Mucosa of rectum (tissue), 2 donors: Measurements from ENCODE around the gene ROBO2.

Experiments used
- H3K27ac ChIP-seq, 2 donors: one replicate each; pipeline ENCODE4 v1.7.0; 2013; ENCODE audit warnings: inconsistent platforms in 2 of 2, low read depth in 2 of 2, low read length in 2 of 2
- H3K27me3 ChIP-seq, 2 donors: one replicate each; pipeline ENCODE4 v1.7.0; 2013; ENCODE audit warnings: low read length in 2 of 2; ENCODE audit not compliant: control insufficient read depth in 2 of 2, insufficient read depth in 2 of 2
- H3K36me3 ChIP-seq, 2 donors: one replicate each; pipeline ENCODE4 v1.7.0; 2013; ENCODE audit warnings: low read length in 2 of 2; ENCODE audit not compliant: control insufficient read depth in 2 of 2, insufficient read depth in 2 of 2
- H3K4me1 ChIP-seq, 2 donors: one replicate each; pipeline ENCODE4 v1.7.0; 2013; ENCODE audit warnings: low read length in 2 of 2, mild to moderate bottlenecking in 1 of 2; ENCODE audit not compliant: control insufficient read depth in 2 of 2, insufficient read depth in 2 of 2
- H3K4me3 ChIP-seq, 2 donors: one replicate each; pipeline ENCODE4 v1.7.0; 2013; ENCODE audit warnings: low read length in 2 of 2
- H3K9ac ChIP-seq, 2 donors: one replicate each; pipeline ENCODE4 v1.7.0; 2013; ENCODE audit warnings: low read length in 2 of 2, low read depth in 1 of 2, mild to moderate bottlenecking in 1 of 2
- H3K9me3 ChIP-seq, 2 donors: one replicate each; pipeline ENCODE4 v1.7.0; 2013; ENCODE audit warnings: low read length in 2 of 2; ENCODE audit not compliant: control insufficient read depth in 2 of 2
- donor health status: healthy.
- donor health status: Normal muscosa, but diverticular disease.

Gene ROBO2

DNA sequence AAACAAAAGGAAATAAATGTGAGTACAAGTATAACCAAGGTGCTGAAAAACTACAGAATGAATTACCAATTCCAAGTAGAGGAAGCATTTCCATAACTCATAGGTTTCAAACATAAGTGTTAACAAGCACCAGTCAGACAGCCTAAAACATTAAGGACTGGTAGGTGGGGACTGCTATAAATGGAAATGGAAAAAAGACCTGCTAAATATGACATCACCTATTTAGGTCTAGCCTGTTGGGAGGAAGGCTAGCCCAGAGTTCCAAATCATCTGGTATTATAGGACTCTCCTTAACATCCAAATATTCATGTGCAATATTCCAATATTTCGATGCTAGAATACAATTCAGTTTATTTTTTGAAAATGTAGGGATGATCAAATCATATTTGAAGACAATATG, 560.0 kb downstream of the ROBO2 start:
- no peaks in the 10 kb centered on the region for H3K9me3 ChIP-seq
- no peaks in the 10 kb centered on the region for H3K27me3 ChIP-seq
- H3K4me1 ChIP-seq: no peaks in the 10 kb centered on the region
- H3K9ac ChIP-seq: no peak overlapping the region
- H3K4me3 ChIP-seq: no peak overlapping the region
- no peak overlapping the region for H3K27ac ChIP-seq
- H3K36me3 ChIP-seq: no peaks in the 10 kb centered on the region

DNA sequence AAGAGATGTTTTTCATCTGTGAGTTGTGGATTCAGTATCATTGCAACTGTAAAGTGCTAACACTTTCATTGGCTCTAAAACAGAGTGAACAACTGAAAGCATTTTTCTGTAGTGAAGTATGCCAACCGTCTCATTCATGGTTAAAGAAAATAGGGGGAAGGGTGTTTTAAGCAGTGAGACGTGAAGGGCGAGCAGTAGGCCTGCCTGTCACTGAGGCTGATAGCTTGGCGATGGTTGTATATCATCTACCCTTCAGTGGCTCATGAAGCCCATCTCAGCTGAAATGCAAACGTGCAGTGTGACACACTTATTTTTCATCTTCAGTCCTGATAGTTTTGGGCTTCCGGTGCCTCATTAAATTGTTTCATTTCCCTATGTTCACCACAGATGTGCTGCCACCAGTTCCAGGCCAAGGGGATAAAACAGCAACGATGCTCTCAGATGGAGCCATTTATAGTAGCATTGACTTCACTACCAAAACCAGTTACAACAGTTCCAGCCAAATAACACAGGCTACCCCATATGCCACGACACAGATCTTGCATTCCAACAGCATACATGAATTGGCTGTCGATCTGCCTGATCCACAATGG, 562.0 kb downstream of the ROBO2 start:
- no peak overlapping the region for H3K9ac ChIP-seq
- H3K4me1 ChIP-seq: no peaks in the 10 kb centered on the region
- H3K9me3 ChIP-seq: no peaks in the 10 kb centered on the region
- H3K27me3 ChIP-seq: no peaks in the 10 kb centered on the region
- H3K4me3 ChIP-seq: no peak overlapping the region
- no peaks in the 10 kb centered on the region for H3K36me3 ChIP-seq
- H3K27ac ChIP-seq: no peak overlapping the region

DNA sequence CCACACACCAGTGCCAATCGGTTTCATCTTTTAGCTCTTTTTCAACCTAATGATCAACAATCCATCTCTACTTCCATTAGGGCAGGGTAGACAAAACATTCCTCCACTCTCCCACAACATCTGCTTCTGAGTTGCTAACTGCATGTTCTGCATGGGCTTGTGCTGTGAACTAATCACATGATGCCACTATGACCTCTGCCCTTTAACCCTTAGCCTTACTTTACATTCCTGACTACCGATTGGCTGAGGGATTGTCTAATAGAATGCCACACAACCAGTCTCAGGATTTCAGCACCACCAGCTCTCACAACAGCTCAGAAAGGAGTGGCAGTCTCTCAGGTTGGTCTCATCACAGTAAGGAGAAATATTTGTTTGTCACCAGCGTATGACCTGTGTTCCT, 562.8 kb downstream of the ROBO2 start:
- H3K9me3 ChIP-seq: no peaks in the 10 kb centered on the region
- H3K9ac ChIP-seq: no peak overlapping the region
- H3K36me3 ChIP-seq: no peaks in the 10 kb centered on the region
- no peak overlapping the region for H3K4me3 ChIP-seq
- H3K4me1 ChIP-seq: no peaks in the 10 kb centered on the region
- H3K27me3 ChIP-seq: no peaks in the 10 kb centered on the region
- H3K27ac ChIP-seq: no peak overlapping the region

DNA sequence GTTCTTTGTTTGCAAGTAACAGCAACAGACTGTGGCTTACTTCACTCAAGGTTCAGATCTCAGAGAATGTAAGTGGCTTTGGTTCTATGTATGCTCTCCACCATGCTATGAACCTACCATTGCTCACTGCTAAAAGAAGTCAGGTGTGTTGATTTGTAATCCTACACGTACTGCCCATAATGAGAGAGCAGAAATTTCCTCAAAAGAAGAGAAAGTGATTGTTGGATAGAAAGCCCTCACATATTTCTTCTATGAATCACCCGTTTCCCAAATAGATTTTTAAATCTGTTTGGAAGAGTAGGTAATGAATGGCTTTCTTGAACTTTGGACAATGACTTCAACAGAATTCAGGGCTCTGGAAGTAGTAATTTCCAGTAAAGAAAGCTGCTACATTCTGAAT, 565.4 kb downstream of the ROBO2 start:
- Histone ChIP-seq H3K27ac (no peak overlapping the region), H3K36me3 (no peaks in the 10 kb centered on the region), H3K9ac (no peak overlapping the region), H3K4me1 (no peaks in the 10 kb centered on the region), H3K9me3 (no peaks in the 10 kb centered on the region), H3K27me3 (no peaks in the 10 kb centered on the region), H3K4me3 (no peak overlapping the region)

DNA sequence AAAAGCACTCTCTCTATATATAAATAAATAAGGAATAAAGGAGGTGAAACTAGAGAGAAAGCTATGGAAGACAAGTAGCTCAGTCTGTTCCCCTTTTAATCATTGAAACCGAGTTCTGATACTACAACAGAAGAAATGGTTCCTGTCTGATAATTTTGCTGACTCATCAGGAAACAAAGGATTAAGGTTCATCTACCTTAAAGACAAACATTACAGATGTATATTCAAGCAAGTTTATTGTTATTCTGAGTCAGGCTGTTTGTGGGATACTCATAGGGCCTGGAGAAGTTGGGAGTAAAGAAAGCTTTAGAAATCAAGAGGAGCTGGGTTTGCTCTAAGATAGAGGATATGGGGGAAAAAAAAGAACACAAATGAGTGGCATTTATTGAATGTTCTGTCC, 566.0 kb downstream of the ROBO2 start:
- H3K9me3 ChIP-seq: no peaks in the 10 kb centered on the region
- no peak overlapping the region for H3K27ac ChIP-seq
- no peak overlapping the region for H3K9ac ChIP-seq
- H3K4me1 ChIP-seq: no peaks in the 10 kb centered on the region
- H3K4me3 ChIP-seq: no peak overlapping the region
- H3K36me3 ChIP-seq: no peaks in the 10 kb centered on the region
- no peaks in the 10 kb centered on the region for H3K27me3 ChIP-seq

DNA sequence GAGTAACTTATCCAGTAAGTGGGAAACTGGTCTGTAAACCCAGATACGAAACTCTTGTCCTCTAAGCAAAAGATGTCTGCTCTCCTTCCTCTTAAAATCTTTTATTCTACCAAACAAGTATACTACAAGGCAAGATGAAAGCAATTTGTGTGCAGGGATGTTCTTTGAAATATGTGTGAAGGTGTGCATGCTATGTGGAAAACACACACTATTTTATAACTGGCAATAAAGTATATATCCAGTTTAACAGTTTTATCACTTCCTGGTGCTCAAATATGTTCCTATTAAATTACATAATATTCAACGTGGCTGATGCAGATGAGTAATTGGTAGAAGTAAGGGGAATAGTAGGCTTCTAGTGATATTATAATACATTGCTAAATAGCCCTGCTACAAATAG, 566.5 kb downstream of the ROBO2 start:
- no peak overlapping the region for H3K9ac ChIP-seq
- no peaks in the 10 kb centered on the region for H3K4me1 ChIP-seq
- H3K27me3 ChIP-seq: no peaks in the 10 kb centered on the region
- H3K36me3 ChIP-seq: no peaks in the 10 kb centered on the region
- H3K27ac ChIP-seq: no peak overlapping the region
- no peaks in the 10 kb centered on the region for H3K9me3 ChIP-seq
- no peak overlapping the region for H3K4me3 ChIP-seq

DNA sequence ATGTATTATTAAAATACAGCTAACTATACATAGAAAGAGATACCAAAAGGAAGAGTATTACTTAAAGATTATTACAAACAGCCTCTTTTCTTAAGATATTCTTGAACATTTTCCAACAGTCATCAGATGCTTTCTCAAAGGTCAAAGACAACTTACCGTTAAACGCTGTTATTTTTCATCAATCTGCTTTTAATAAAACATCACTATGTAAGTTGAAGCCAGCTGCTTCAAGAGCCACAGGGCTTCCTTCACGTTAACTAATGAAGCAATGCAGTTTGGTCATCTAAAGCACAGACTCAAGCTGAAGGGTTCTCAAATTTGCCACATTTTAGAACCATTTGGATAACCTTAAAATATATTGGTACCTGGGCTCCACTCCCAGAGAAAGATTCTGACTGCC, 578.8 kb downstream of the ROBO2 start:
- Histone ChIP-seq H3K9me3 (no peaks in the 10 kb centered on the region), H3K27ac (no peak overlapping the region), H3K4me3 (no peak overlapping the region), H3K36me3 (no peaks in the 10 kb centered on the region), H3K4me1 (no peaks in the 10 kb centered on the region), H3K27me3 (no peaks in the 10 kb centered on the region), H3K9ac (no peak overlapping the region)

DNA sequence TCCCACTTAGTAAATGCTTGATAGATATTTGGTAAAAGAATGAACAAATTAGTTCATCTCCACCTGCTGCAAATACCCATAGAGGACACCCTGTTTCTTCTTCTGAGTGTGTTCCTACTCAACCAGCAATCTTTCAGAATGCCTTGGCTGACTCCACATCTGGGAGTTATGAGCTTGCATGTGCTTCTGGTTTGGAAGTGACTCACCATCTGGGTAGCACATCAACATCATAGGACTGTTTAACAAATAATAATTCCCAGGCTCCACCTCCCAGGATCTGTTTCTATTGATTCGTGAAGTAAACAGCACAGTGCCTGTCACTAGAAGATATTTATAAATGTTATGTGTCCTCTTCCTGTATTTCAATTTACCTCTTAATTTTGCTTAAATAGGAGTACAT, 580.1 kb downstream of the ROBO2 start:
- Histone ChIP-seq H3K9ac (no peak overlapping the region), H3K9me3 (no peaks in the 10 kb centered on the region), H3K27me3 (no peaks in the 10 kb centered on the region), H3K4me1 (no peaks in the 10 kb centered on the region), H3K27ac (no peak overlapping the region), H3K4me3 (no peak overlapping the region), H3K36me3 (no peaks in the 10 kb centered on the region)

DNA sequence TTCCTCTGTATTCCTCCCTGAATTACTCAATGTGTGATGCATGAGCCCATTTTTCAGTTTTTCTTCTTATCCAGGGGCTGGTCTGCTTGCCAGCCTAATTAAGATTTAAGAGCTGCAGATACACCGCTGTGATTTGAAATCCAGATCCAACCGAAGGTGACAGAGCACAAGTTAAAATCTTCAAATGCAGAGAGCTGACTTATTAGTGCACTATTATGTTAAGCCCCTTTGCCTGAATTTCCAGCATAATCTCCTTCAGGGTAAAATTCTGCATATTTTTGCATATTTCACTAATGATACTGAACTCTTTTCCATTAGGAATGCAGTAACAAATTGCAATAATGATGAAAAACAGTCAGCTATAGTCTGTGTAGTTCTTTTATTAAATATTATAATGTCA, 583.6 kb downstream of the ROBO2 start:
- Histone ChIP-seq H3K27me3 (no peaks in the 10 kb centered on the region), H3K9me3 (no peaks in the 10 kb centered on the region), H3K27ac (no peak overlapping the region), H3K4me1 (no peaks in the 10 kb centered on the region), H3K36me3 (no peaks in the 10 kb centered on the region), H3K4me3 (no peak overlapping the region), H3K9ac (no peak overlapping the region)

DNA sequence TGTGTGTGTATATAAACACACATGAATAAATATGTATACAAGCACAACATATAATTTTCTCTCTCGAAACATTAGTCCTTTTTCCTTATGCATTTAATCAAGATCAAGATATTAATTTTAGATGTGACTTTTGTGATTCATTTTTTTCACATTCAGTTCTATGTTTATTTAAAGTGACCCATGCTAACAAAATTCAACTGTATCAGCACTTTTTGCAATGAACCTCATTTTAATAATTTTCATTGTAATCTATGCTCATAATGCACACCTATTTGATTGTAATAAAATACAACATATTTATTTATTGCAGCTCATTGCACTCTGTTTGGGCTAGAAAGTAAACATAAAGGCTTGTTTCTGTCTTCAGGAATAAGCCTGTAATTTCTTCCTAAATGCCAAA, 586.3 kb downstream of the ROBO2 start:
- Histone ChIP-seq H3K27ac (no peak overlapping the region), H3K36me3 (no peaks in the 10 kb centered on the region), H3K4me3 (no peak overlapping the region), H3K4me1 (no peaks in the 10 kb centered on the region), H3K9me3 (no peaks in the 10 kb centered on the region), H3K9ac (no peak overlapping the region), H3K27me3 (no peaks in the 10 kb centered on the region)

DNA sequence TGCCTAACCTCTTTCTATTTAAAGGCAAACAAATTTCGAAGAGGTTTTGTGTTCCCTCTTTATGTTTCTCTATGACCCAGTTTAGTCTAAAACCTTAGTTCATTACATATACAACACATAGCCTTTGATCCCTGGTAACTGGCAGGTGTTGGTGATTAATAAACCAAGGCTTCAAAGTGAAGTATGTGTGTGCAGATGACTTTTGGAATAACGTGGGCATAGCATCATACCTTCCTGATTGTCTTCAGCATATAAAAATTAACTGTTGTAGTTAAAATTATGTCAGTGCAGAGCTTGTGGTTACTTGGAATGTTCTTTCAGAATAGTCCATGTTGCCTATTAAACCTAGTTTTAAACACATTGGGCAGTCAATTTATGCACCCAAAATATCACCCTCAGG, 608.3 kb downstream of the ROBO2 start:
- no peaks in the 10 kb centered on the region for H3K36me3 ChIP-seq
- H3K9ac ChIP-seq: no peak overlapping the region
- H3K9me3 ChIP-seq: no peaks in the 10 kb centered on the region
- H3K4me1 ChIP-seq: no peaks in the 10 kb centered on the region
- H3K4me3 ChIP-seq: no peak overlapping the region
- no peaks in the 10 kb centered on the region for H3K27me3 ChIP-seq
- H3K27ac ChIP-seq: no peak overlapping the region
